GM12875 (cell line): ENCODE results near the gene RNF123.
"Not testable (repeated sequence)": the region's sequence is repeated elsewhere in the genome, so short reads cannot be mapped to it uniquely, and the experiment has no call there.

Experiments used
- H3K4me3 ChIP-seq: one replicate; pipeline ENCODE4 v1.5.1; 2011; ENCODE audit warnings: low read depth, low read length, control low read depth
- CTCF ChIP-seq: IDR thresholded peaks from 2 replicates; pipeline ENCODE4 v1.5.1; 2011; ENCODE audit warnings: low read depth, mild to moderate bottlenecking, control low read depth, inconsistent platforms, low read length, moderate library complexity, borderline replicate concordance; ENCODE audit not compliant: insufficient read depth

RNF123 gene

GRCh38 chr3:49734752-49735151 lies 45.4 kb downstream of the RNF123 start:
- H3K4me3 ChIP-seq: no peak overlapping the region
- TF ChIP-seq CTCF: no peak

GRCh38 chr3:49738067-49738713 lies 48.8 kb downstream of the RNF123 start:
- H3K4me3 ChIP-seq: no peak overlapping the region
- TF ChIP-seq CTCF: no peak

GRCh38 chr3:49740427-49740826 lies 51.1 kb downstream of the RNF123 start:
- no peak overlapping the region for H3K4me3 ChIP-seq
- no peak for TF ChIP-seq CTCF

GRCh38 chr3:49745986-49746385 lies 56.6 kb downstream of the RNF123 start:
- TF ChIP-seq CTCF: no peak
- no peak overlapping the region for H3K4me3 ChIP-seq

GRCh38 chr3:49747792-49748480 lies 58.6 kb downstream of the RNF123 start:
- TF ChIP-seq CTCF: no peak
- no peak overlapping the region for H3K4me3 ChIP-seq

- H3K4me3 ChIP-seq: not testable (repeated sequence)
Observed at GRCh38 chr3:49748874-49749273, 59.5 kb downstream of the RNF123 start.

- no peak overlapping the region for H3K4me3 ChIP-seq
- TF ChIP-seq CTCF: no peak
Observed at GRCh38 chr3:49750056-49750455, 60.7 kb downstream of the RNF123 start.

- no peak overlapping the region for H3K4me3 ChIP-seq
- no peak for TF ChIP-seq CTCF
Observed at GRCh38 chr3:49751501-49751900, 62.1 kb downstream of the RNF123 start.
